ENCODE measurements around the gene SEC31A. TPM values are rescaled to one million over a fixed set of nuclear protein-coding genes. Genes with fewer than 3 reads are reported as not detected.
"Not testable (repeated sequence)": the region's sequence is repeated elsewhere in the genome, so short reads cannot be mapped to it uniquely, and the experiment has no call there.

The SEC31A gene
- total RNA-seq, 4 donors from 2014 or later: 117 to 458 (median 253) TPM

DNA sequence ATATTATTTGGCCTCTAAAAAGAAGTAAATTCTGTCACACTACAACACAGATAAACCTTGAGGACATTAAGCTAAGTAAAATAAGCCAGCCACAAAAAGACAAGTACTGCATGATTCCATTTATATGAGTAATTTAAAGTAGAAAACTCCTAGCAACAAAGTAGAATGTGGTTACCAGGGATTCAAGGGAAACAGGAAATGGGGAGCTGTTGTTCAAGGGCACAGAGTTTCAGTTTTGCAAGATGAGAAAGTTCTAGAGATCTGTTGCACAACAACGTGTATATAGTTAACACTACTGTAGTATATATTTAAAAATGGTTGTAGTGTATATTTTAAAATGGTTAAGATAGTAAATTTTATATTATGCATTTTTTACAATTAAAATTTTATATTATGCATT is 25.4 kb downstream of the SEC31A start:
- Histone ChIP-seq H3K27me3 (no peaks in the 10 kb centered on the region), H3K4me1 (no peaks in the 10 kb centered on the region), H3K27ac (peak overlapping the region in 1 of 2 donors; percentile 50), H3K4me3 (no peak overlapping the region), H3K36me3 (no peaks in the 10 kb centered on the region), H3K9me3 (no peaks in the 10 kb centered on the region)
- no peak for DNase-seq
- TF ChIP-seq POLR2A (IDR thresholded peaks at IDR 0.05): no peak
- TF ChIP-seq, protein P1, sequence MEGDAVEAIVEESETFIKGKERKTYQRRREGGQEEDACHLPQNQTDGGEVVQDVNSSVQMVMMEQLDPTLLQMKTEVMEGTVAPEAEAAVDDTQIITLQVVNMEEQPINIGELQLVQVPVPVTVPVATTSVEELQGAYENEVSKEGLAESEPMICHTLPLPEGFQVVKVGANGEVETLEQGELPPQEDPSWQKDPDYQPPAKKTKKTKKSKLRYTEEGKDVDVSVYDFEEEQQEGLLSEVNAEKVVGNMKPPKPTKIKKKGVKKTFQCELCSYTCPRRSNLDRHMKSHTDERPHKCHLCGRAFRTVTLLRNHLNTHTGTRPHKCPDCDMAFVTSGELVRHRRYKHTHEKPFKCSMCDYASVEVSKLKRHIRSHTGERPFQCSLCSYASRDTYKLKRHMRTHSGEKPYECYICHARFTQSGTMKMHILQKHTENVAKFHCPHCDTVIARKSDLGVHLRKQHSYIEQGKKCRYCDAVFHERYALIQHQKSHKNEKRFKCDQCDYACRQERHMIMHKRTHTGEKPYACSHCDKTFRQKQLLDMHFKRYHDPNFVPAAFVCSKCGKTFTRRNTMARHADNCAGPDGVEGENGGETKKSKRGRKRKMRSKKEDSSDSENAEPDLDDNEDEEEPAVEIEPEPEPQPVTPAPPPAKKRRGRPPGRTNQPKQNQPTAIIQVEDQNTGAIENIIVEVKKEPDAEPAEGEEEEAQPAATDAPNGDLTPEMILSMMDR (IDR thresholded peaks at IDR 0.05): no peak
- intact Hi-C loops (cut with DNase I; ENCODE audit: low total_unique reads): no loop called here

DNA sequence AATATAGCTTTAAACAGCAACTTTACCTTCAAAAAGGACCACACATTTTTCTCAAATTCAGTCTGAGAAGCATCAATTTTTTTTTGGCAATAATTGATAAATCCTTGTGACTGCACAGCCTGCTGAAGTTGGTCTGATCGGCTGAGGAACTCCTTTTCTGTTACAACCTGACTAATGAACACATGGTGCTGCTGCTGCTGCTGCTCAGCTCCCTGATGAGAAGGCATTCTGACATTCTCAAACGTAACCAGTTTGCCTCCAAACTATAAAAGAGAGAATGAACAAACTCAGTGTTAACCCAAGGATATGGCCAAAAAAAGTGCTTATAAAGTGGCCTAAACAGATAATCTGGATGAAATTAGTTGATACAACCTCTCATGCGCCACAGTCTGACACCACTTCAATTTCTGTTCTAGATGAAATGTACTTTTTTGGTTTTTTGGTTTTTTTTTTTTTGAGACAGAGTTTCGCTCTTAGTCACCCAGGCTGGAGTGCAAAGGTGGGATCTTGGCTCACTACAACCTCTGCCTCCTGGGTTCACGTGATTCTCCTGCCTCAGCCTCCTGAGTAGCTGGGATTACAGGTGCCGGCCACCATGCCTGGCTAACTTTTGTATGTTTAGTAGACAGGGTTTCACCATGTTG is 26.5 kb downstream of the SEC31A start:
- intact Hi-C loops (cut with DNase I; ENCODE audit: low total_unique reads): no loop called here
- Histone ChIP-seq H3K4me1 (no peaks in the 10 kb centered on the region), H3K36me3 (no peaks in the 10 kb centered on the region), H3K27me3 (no peaks in the 10 kb centered on the region), H3K9me3 (no peaks in the 10 kb centered on the region), H3K4me3 (no peak overlapping the region), H3K27ac (no peak overlapping the region)
- DNase-seq: no peak
- no peak for TF ChIP-seq POLR2A (IDR thresholded peaks at IDR 0.05)
- TF ChIP-seq, protein P1 (IDR thresholded peaks at IDR 0.05): no peak

- no peaks in the 10 kb centered on the region for H3K27me3 ChIP-seq
- H3K4me1 ChIP-seq: no peaks in the 10 kb centered on the region
- H3K36me3 ChIP-seq: no peaks in the 10 kb centered on the region
- intact Hi-C loops (cut with DNase I; ENCODE audit: low total_unique reads): no loop called here
- no peak overlapping the region for H3K27ac ChIP-seq
- TF ChIP-seq POLR2A (IDR thresholded peaks at IDR 0.05): no peak
- TF ChIP-seq, protein P1 (IDR thresholded peaks at IDR 0.05): no peak
- DNase-seq: no peak
- no peak overlapping the region for H3K4me3 ChIP-seq
- H3K9me3 ChIP-seq: no peaks in the 10 kb centered on the region
Measured at GRCh38 chr4:82861529-82861928, 29.4 kb downstream of the SEC31A start.

GRCh38 chr4:82860487-82860886 is 30.5 kb downstream of the SEC31A start:
- DNase-seq; H3K36me3 ChIP-seq; H3K4me3 ChIP-seq; H3K4me1 ChIP-seq; H3K27me3 ChIP-seq; H3K9me3 ChIP-seq; intact Hi-C loops (cut with DNase I; ENCODE audit: low total_unique reads); H3K27ac ChIP-seq: not testable (repeated sequence)

DNA sequence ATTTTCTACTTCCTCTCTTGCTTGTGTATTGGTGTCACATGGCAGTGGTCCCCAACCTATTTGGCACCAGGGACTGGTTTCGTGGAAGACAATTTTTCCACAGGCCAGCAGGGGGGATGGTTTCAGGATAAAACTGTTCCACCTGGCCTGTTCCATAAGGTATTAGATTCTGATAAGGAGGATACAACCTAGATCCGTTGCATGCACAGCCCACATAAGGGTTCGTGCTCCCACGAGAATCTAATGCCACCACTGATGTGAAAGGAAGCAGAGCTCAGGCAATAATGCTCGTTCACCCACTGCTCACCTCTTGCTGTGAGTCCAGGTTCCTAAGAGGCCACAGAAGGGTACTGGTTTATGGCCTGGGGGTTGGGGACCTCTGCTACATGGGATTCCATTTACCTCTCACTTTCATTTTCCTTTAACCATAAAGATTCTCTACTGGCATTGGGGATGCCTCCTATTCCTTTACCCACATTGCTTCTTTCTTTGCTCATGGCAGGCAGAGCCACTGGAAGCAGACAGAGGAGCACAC is 38.1 kb downstream of the SEC31A start:
- H3K9me3 ChIP-seq: no peaks in the 10 kb centered on the region
- H3K4me1 ChIP-seq: no peaks in the 10 kb centered on the region
- H3K36me3 ChIP-seq: no peaks in the 10 kb centered on the region
- no peak for DNase-seq
- H3K27ac ChIP-seq: no peak overlapping the region
- no peaks in the 10 kb centered on the region for H3K27me3 ChIP-seq
- no peak overlapping the region for H3K4me3 ChIP-seq
- TF ChIP-seq POLR2A (IDR thresholded peaks at IDR 0.05): no peak
- TF ChIP-seq, protein P1 (IDR thresholded peaks at IDR 0.05): no peak
- intact Hi-C loops (cut with DNase I; ENCODE audit: low total_unique reads): no loop called here

Data from uterus (tissue), 4 donors.